SK-N-MC (cell line): ENCODE measurements around the gene NR2F1-AS1.

ENCODE experiments used
- EZH2 ChIP-seq: fragments of 200-600 bp; sonication (generic); IDR thresholded peaks from one replicate; pipeline ENCODE4 v1.6.1; 2017; ENCODE audit warnings: antibody characterized with exemption
- POLR2AphosphoS5 ChIP-seq: IDR thresholded peaks from 2 replicates; pipeline ENCODE4 v1.6.1; 2012; ENCODE audit warnings: mild to moderate bottlenecking, low read depth, low read length, borderline replicate concordance

- TF ChIP-seq EZH2 (no peak), POLR2AphosphoS5 (no peak)
Measured at GRCh38 chr5:93409691-93410090, 171.3 kb downstream of the NR2F1-AS1 start.
